ENCODE results near the gene HDAC3.

The HDAC3 gene

DNA sequence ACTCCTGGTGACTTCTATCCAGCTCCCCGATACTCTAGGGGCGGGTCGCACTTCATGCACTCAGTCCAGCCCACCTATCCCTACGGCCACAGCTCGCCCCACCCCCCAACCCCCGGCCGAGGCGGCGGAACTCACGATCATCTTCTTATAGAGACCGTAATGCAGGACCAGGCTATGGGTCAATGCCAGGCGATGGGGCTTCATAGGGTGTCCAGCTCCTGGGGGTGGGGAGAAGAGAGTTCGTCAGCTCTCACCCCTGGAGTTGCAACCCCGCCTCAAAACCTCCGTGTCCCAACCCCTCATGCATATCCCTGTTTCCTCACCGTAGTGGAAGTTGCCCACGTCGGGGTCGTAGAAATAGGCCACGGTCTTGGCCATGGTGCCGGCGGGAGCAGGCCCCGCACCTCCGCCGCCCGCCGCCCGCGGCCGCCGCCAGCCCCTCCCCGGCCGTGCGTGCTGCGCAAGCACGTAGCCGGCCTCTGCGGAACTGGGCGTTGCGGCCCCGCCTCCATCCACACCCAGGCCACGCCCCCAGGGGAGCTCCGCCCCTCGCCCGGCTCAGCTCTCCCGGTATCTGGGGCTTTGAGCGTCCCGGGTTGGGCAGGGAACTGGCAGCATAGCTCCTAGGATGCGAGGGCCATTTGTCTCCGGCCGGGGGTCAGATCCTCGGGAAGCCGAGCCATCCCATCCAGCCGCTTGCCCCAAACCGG, at the start of gene HDAC3, which contains the start of gene RELL2:
Gene HDAC3, minus strand, starts transcription at position 437 of the 710 bp plus-strand sequence. Its CDS starts 59 bp downstream, at position 378.
Gene RELL2, plus strand, starts transcription at position 585 of the 710 bp plus-strand sequence. CDS start 1,229 bp downstream, outside the sequence.
- DNase-seq (ENCODE audit: low read depth in 2 of 3, low spot score in 2 of 3) = peak; percentile 86 to 96 (median 88)

GRCh38 chr5:141685591-141685990, 48.9 kb upstream of the HDAC3 start:
- no peak for DNase-seq (ENCODE audit: low read depth in 2 of 3, low spot score in 2 of 3)

DNA sequence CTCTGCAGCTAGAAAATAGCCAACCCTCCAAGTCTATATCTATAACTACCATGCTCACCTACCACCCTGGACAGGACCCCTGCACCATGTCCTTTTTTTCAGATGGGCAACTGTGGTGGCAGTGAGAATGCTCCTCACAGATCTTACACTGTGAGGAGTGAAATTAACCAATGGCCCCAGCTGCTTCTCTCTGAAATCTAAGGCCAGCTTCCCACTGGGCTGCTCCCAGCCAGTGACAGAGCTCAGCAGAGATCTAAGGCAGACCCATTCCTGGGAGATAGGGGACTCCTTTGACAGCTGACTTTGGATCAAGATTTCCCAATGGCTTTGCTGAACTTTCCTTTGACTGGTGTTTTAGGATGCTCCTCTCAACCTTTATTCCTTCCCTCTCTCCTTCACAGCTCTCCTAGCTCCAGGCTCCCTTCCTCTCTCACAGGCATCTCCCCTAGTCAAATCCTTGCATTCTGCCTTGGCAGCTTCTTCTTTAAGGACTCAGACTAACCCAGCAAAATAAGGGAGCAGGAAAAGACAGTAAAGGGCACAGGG, 47.0 kb upstream of the HDAC3 start:
- DNase-seq (ENCODE audit: low read depth in 2 of 3, low spot score in 2 of 3) = no peak

DNA sequence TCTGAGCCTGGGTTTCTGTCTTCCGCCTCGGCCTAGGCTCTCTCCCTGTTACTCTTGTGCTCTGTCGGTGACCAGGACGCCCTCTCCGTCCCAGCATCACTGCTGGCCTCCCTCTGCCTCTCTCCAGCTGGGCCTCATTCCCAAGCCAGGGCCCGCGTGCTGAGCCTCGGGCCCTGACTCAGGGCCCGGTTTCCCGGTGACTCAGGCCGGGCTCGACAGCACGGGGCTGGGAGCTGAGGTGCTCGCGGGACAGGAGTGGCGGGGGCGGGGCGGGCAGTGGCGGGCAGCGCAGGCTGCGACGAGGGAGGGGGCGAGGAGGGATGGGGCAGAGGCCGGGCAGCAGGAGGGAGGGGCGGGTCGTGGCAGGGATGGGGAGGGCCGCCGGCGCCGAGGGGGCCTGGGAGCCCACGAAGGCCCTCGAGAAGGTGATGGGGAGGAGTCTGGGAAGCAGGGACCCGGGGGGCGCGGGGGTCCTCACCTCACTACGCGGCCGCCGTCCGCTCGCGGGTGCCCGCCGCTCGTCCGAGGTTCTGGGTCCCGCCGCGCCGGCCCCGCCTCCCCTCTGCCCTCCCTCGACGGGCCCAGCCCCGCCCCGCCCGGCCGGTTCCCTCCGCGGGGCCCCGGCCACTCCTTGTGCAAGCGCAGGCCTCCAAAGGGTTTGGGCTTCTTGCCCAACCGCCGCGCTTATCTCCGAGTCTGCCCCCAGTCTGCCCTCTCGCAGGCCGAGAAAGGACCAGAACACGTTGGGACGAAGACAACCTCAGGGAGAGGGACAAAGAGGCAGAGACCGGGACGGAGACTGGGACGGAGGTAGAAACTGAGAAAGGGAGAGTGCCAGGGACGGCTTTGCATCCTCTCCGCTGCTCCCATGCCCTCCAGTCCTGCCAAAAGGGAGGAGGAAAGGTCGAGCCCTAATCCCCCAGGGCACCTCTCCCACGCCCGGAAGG, 45.3 kb upstream of the HDAC3 start, which contains the start of gene ARAP3:
Gene ARAP3, minus strand, starts transcription at position 536 of the 947 bp plus-strand sequence. CDS start 1,744 bp downstream, outside the sequence.
- no peak for DNase-seq (ENCODE audit: low read depth in 2 of 3, low spot score in 2 of 3)

DNA sequence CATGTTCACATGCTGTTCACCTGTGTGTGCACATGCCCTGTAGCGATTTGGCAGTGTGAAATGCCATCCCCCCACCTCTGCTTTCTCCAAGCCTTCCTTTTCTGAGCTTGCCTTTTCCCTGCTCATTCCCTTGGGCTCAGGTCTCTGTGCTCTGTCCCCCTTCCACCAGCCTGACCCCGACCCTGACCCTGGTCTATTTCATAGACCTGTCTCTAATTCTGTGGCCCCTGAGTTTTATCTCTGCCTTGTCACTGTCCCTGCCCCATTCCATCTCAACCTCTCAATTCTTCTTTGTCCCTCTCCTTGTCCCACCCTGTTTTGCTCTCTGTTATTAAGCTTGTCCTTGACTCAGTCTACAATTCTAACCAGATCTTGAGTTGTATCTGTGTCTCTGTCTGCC, 44.6 kb upstream of the HDAC3 start:
- no peak for DNase-seq (ENCODE audit: low read depth in 2 of 3, low spot score in 2 of 3)

DNA sequence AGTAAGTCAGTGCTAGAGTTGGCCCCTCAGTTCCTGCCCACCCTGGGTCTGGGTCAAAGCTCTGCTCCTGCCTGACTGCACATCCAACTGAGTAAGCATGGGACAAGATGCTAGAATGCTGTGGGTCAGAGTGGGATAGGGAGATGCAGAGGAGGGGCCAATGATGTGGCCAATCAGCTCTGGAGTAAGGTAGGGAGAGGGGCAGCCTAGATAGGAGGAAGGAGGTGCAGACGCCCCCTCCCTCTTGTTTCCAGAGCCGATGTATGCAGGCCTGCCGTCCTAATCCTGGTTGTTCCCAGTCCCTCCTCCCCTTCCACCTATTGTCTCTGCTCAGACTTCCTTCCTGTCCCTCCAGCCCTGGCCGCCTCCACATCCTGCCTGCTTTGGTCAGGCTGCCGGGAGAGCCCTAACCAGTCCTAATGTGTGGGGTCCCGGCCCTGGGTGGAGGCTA, 44.1 kb upstream of the HDAC3 start:
- no peak for DNase-seq (ENCODE audit: low read depth in 2 of 3, low spot score in 2 of 3)

DNA sequence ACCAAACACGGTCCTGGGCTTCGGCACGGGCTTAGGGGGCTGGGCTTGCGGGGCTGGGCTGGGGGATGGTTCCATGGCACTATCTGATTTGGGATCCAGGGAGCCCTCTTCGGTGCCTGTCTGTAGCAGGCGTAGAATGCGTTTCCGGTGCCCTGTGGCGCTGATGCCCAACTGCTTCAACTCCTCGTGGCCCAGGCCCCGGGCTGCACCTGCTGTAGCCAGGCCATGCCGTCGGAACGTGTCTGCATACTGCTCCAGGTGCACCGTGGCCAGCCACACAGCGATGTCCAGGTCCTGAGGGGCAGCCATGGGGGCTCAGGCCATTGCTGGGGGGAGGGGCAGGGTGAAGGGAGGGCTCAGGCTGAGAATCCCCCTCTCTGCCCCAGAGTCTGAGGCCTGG, 43.5 kb upstream of the HDAC3 start:
- DNase-seq (ENCODE audit: low read depth in 2 of 3, low spot score in 2 of 3) = no peak

- no peak for DNase-seq (ENCODE audit: low read depth in 2 of 3, low spot score in 2 of 3)
Observed at GRCh38 chr5:141677415-141677814, 40.8 kb upstream of the HDAC3 start.

GRCh38 chr5:141675672-141676071, 39.0 kb upstream of the HDAC3 start:
- no peak for DNase-seq (ENCODE audit: low read depth in 2 of 3, low spot score in 2 of 3)

GRCh38 chr5:141674747-141675146, 38.1 kb upstream of the HDAC3 start:
- DNase-seq (ENCODE audit: low read depth in 2 of 3, low spot score in 2 of 3) = no peak

GRCh38 chr5:141672841-141673813, 36.5 kb upstream of the HDAC3 start:
- no peak for DNase-seq (ENCODE audit: low read depth in 2 of 3, low spot score in 2 of 3)

GRCh38 chr5:141672071-141672840, 35.6 kb upstream of the HDAC3 start:
- no peak for DNase-seq (ENCODE audit: low read depth in 2 of 3, low spot score in 2 of 3)

DNA sequence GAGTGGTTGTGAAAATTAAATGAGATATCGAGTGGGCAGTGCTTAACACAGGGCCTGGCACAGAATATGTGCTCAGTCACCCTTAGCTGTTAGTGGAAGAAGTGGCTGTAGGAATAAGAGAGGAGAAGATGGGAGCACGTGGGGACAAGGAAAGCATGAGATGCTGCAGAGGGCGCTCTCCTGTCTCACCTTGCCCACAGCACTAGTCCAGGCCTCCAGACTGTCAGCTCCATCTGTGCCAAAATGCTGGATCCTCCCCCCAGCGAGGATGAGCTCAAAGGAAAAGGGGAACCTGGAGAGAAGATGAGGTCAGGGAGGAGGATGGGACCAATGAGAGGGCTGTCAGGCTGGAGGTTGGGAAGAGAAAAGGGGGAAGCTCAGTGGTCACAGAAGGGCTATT, 32.9 kb upstream of the HDAC3 start:
- DNase-seq (ENCODE audit: low read depth in 2 of 3, low spot score in 2 of 3) = no peak

GRCh38 chr5:141668601-141669265, 32.1 kb upstream of the HDAC3 start:
- no peak for DNase-seq (ENCODE audit: low read depth in 2 of 3, low spot score in 2 of 3)

- DNase-seq (ENCODE audit: low read depth in 2 of 3, low spot score in 2 of 3) = no peak
Observed at GRCh38 chr5:141665995-141666940, 29.6 kb upstream of the HDAC3 start.

DNA sequence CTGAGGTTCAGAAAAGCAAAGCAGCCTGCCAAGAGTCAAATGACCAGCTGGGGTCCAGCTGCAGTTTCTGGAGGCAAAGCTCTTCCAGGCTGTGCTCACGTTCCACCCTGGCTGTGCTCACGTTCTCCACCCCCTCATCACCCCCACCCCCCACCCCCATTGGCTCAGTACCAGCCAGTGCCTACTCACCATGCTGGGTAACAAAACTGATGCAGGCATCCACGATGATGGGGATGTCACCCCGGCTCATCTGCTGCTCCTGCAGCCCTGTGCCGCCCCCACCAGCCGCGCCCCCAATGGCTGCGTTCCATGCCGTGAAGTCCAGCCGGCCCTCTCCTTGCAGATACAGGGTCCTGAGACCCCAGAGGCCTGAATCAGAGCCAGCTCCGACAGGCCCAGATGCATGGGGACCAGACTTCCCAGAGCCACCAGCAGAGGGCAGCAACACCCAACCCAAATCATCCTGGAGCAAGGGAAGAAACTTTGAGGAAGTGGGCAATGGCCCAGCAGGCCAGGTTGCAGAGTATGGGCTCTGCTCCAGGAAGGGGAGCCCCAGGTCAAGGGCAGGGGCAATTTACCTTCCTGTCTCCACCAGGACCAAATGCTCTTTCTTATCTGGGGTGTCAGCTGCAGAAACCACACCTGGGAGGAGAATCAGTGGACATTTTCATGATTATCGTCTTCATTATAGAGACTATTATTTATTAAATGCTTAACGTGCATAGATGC, 28.2 kb upstream of the HDAC3 start:
- peak; percentile 36 to 64 (median 62) for DNase-seq (ENCODE audit: low read depth in 2 of 3, low spot score in 2 of 3)

GRCh38 chr5:141663506-141663905, 26.9 kb upstream of the HDAC3 start:
- no peak for DNase-seq (ENCODE audit: low read depth in 2 of 3, low spot score in 2 of 3)

All from activated CD8-positive, alpha-beta memory T cell treated with anti-CD3 and anti-CD28 coated beads for 48 hours (primary cell).